SK-N-SH treated with all-trans-retinoic acid at 6 μM for 48 hours (cell line): ENCODE results near the gene PON3.

Experiments
- ATAC-seq: fragments of 200-7000 bp; cut with Tn5 transposase; 3 replicates; pipeline ENCODE4 v1.9.1; 2020; ENCODE audit warnings: mild to moderate bottlenecking, moderate library complexity
- ARNTL ChIP-seq: fragments of 450-650 bp; formaldehyde crosslinking; IDR thresholded peaks from 2 replicates; pipeline ENCODE4 v1.5.0; 2020; ENCODE audit warnings: low read depth, mild to moderate bottlenecking, moderate library complexity, borderline replicate concordance
- BACH2 ChIP-seq: fragments of 250-450 bp; sonication (Bioruptor Pico); IDR thresholded peaks from 2 replicates; pipeline ENCODE4 v1.9.0; 2021; ENCODE audit warnings: mild to moderate bottlenecking, borderline replicate concordance
- CREB5 ChIP-seq: fragments of 250-450 bp; sonication (Bioruptor Pico); IDR thresholded peaks from 2 replicates; pipeline ENCODE4 v1.5.1; 2020; ENCODE audit warnings: low read depth, mild to moderate bottlenecking, moderate library complexity
- CSDC2 ChIP-seq: fragments of 250-450 bp; sonication (Bioruptor Pico); IDR thresholded peaks from 2 replicates; pipeline ENCODE4 v1.5.0; 2020; ENCODE audit warnings: mild to moderate bottlenecking, moderate library complexity
- CSRNP3 ChIP-seq: fragments of 250-450 bp; sonication (Bioruptor Pico); IDR thresholded peaks from 2 replicates; pipeline ENCODE4 v1.5.1; 2021; ENCODE audit warnings: mild to moderate bottlenecking, moderate library complexity
- ESRRG ChIP-seq: fragments of 250-450 bp; sonication (Bioruptor Pico); IDR thresholded peaks from 2 replicates; pipeline ENCODE4 v1.6.1; 2021; ENCODE audit warnings: mild to moderate bottlenecking
- GLIS3 ChIP-seq: fragments of 250-450 bp; sonication (Bioruptor Pico); IDR thresholded peaks from 2 replicates; pipeline ENCODE4 v1.5.0; 2020; ENCODE audit warnings: mild to moderate bottlenecking, moderate library complexity
- OSR1 ChIP-seq: fragments of 250-450 bp; sonication (Bioruptor Pico); IDR thresholded peaks from 2 replicates; pipeline ENCODE4 v1.8.0; 2022; ENCODE audit warnings: moderate library complexity, mild to moderate bottlenecking, inconsistent platforms
- PATZ1 ChIP-seq: fragments of 250-450 bp; sonication (Bioruptor Pico); IDR thresholded peaks from 2 replicates; pipeline ENCODE4 v1.8.0; 2020; ENCODE audit warnings: mild to moderate bottlenecking, moderate library complexity, borderline replicate concordance
- PPARA ChIP-seq: fragments of 250-450 bp; sonication (Bioruptor Pico); IDR thresholded peaks from 2 replicates; pipeline ENCODE4 v1.5.0; 2020; ENCODE audit warnings: mild to moderate bottlenecking, borderline replicate concordance
- RARB ChIP-seq: fragments of 250-450 bp; sonication (Bioruptor Pico); IDR thresholded peaks from 2 replicates; pipeline ENCODE4 v1.8.0; 2021; ENCODE audit warnings: mild to moderate bottlenecking, moderate library complexity
- SNAI2 ChIP-seq: fragments of 250-450 bp; sonication (Bioruptor Pico); IDR thresholded peaks from 2 replicates; pipeline ENCODE4 v1.5.0; 2020; ENCODE audit warnings: mild to moderate bottlenecking, moderate library complexity
- TCF4 ChIP-seq: fragments of 250-450 bp; sonication (Bioruptor Pico); IDR thresholded peaks from 2 replicates; pipeline ENCODE4 v1.8.0; 2021; ENCODE audit warnings: mild to moderate bottlenecking, moderate library complexity, borderline replicate concordance
- TOX ChIP-seq: fragments of 250-450 bp; sonication (Bioruptor Pico); IDR thresholded peaks from 2 replicates; pipeline ENCODE4 v1.8.0; 2021; ENCODE audit warnings: mild to moderate bottlenecking, moderate library complexity, borderline replicate concordance
- ZC3H10 ChIP-seq: fragments of 250-450 bp; sonication (Bioruptor Pico); IDR thresholded peaks from 2 replicates; pipeline ENCODE4 v1.5.1; 2021; ENCODE audit warnings: mild to moderate bottlenecking, moderate library complexity
- ZFP3 ChIP-seq: fragments of 250-450 bp; sonication (Bioruptor Pico); IDR thresholded peaks from 2 replicates; pipeline ENCODE4 v1.5.0; 2020; ENCODE audit warnings: mild to moderate bottlenecking, moderate library complexity
- ZNF565 ChIP-seq: fragments of 450-650 bp; formaldehyde crosslinking; conservative IDR thresholded peaks from 2 replicates; pipeline ENCODE4 v1.5.0; 2020; ENCODE audit warnings: low read depth, mild to moderate bottlenecking, moderate library complexity
- ZNF8 ChIP-seq: fragments of 450-650 bp; formaldehyde crosslinking; IDR thresholded peaks from 2 replicates; pipeline ENCODE4 v1.5.0; 2020; ENCODE audit warnings: mild to moderate bottlenecking, moderate library complexity
- TF ChIP-seq, protein P1 (sequence below): fragments of 250-450 bp; sonication (Bioruptor Pico); IDR thresholded peaks from 2 replicates; pipeline ENCODE4 v1.5.0; 2020; ENCODE audit warnings: mild to moderate bottlenecking, moderate library complexity
- TF ChIP-seq, protein P2 (sequence below): fragments of 250-450 bp; sonication (Bioruptor Pico); IDR thresholded peaks from 2 replicates; pipeline ENCODE4 v1.8.0; 2021; ENCODE audit warnings: low read depth, mild to moderate bottlenecking, moderate library complexity, borderline replicate concordance

Gene PON3

DNA sequence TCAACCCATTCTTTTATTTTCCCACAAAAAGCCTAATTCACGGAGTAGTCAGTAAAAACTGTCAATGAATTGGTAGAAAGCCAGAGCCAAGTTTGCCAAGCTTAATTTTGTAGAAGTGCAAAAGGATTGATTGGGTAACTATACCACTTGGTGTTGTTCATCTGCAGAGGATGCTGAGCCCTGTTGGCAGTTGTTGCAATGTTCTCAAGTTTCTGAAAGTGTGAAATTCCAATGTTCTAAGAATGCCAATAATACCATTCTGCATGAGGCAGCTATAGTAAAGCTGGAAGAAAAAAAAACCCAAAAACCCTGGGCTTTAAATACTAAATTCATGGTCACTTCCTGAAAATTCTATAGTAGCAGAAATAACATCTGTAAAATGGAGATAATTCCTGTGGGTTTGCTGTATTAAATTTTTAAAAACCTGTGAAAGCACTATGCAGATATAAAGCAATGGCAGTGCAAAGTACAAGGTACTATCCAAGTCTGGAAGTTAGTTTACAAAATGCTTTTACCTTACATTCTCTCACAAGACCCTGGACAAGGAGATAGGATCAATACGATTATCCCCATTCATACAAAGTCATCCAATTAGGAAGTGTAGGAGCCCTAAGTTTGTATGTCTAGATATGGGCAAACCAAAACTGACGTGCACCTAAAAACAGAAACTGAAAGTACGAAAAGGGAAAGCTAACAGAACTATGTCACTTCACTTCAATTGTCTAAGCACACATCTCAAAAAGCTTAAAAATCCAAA is 65.8 kb downstream of the PON3 start (continued):
- TF ChIP-seq PPARA (CRISPR knock-in tag) (no peak), TCF4 (CRISPR knock-in tag) (no peak), ZNF565 (CRISPR knock-in tag) (no peak)
- TF ChIP-seq, all 23 proteins: peak for 0

DNA sequence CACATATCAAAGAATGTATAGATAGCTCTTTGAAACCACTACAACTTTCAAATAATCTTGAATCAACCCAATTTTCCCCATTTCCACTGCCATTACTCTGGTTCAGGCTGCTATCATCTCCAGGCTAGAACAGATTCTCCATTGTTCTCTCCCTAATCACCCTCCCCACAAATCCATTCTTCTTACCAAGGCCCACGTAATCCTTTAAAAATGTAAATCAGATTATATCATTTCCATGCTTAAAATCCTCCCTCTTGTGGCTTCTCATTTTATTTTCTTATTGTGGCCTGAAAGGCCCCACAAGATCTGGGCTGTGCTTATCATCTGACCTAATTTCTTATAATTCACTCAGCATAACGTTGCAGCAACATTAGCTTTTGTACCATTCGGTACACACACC is 68.8 kb downstream of the PON3 start:
- no peak; the same call in 2 of the 3 replicates for ATAC-seq
- no peak for TF ChIP-seq ZC3H10 (CRISPR knock-in tag)
- no peak for TF ChIP-seq TCF4 (CRISPR knock-in tag)
- TF ChIP-seq CSDC2 (CRISPR knock-in tag), result no peak
- TF ChIP-seq ARNTL (CRISPR knock-in tag), result no peak
- TF ChIP-seq, all 23 proteins: peak for 0

- no peak for ATAC-seq
- TF ChIP-seq TCF4 (CRISPR knock-in tag) (no peak), TOX (CRISPR knock-in tag) (no peak)
These were observed 71.7 kb downstream of the PON3 start, which contains the start of gene PON1 for GRCh38 chr7:95324431-95324830. Gene PON1 (minus strand): TSS chr7:95324532. CDS start chr7:95324475, 57 bp downstream.

- no peak for TF ChIP-seq TOX (CRISPR knock-in tag)
- no peak for TF ChIP-seq ZNF8
- no peak for TF ChIP-seq ZFP3 (CRISPR knock-in tag)
- no peak for TF ChIP-seq OSR1
- TF ChIP-seq ARNTL (CRISPR knock-in tag), result no peak
- TF ChIP-seq CSRNP3 (CRISPR knock-in tag), result no peak
- no peak for TF ChIP-seq ESRRG (CRISPR knock-in tag)
- TF ChIP-seq, protein P1, sequence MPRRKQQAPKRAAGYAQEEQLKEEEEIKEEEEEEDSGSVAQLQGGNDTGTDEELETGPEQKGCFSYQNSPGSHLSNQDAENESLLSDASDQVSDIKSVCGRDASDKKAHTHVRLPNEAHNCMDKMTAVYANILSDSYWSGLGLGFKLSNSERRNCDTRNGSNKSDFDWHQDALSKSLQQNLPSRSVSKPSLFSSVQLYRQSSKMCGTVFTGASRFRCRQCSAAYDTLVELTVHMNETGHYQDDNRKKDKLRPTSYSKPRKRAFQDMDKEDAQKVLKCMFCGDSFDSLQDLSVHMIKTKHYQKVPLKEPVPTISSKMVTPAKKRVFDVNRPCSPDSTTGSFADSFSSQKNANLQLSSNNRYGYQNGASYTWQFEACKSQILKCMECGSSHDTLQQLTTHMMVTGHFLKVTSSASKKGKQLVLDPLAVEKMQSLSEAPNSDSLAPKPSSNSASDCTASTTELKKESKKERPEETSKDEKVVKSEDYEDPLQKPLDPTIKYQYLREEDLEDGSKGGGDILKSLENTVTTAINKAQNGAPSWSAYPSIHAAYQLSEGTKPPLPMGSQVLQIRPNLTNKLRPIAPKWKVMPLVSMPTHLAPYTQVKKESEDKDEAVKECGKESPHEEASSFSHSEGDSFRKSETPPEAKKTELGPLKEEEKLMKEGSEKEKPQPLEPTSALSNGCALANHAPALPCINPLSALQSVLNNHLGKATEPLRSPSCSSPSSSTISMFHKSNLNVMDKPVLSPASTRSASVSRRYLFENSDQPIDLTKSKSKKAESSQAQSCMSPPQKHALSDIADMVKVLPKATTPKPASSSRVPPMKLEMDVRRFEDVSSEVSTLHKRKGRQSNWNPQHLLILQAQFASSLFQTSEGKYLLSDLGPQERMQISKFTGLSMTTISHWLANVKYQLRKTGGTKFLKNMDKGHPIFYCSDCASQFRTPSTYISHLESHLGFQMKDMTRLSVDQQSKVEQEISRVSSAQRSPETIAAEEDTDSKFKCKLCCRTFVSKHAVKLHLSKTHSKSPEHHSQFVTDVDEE, result no peak
- TF ChIP-seq TCF4 (CRISPR knock-in tag), result no peak
- no peak for TF ChIP-seq RARB (CRISPR knock-in tag)
- no peak for TF ChIP-seq BACH2 (CRISPR knock-in tag)
- no peak for TF ChIP-seq PATZ1 (CRISPR knock-in tag)
- TF ChIP-seq ZC3H10 (CRISPR knock-in tag), result no peak
- no peak for TF ChIP-seq GLIS3 (CRISPR knock-in tag)
- no peak for TF ChIP-seq PPARA (CRISPR knock-in tag)
- TF ChIP-seq, protein P2, sequence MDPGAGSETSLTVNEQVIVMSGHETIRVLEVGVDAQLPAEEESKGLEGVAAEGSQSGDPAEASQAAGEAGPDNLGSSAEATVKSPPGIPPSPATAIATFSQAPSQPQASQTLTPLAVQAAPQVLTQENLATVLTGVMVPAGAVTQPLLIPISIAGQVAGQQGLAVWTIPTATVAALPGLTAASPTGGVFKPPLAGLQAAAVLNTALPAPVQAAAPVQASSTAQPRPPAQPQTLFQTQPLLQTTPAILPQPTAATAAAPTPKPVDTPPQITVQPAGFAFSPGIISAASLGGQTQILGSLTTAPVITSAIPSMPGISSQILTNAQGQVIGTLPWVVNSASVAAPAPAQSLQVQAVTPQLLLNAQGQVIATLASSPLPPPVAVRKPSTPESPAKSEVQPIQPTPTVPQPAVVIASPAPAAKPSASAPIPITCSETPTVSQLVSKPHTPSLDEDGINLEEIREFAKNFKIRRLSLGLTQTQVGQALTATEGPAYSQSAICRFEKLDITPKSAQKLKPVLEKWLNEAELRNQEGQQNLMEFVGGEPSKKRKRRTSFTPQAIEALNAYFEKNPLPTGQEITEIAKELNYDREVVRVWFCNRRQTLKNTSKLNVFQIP, result no peak
- no peak for TF ChIP-seq CREB5 (CRISPR knock-in tag)
- TF ChIP-seq ZNF565 (CRISPR knock-in tag), result no peak
- TF ChIP-seq SNAI2, result no peak
- ATAC-seq, result no peak
These were observed 72.6 kb downstream of the PON3 start for GRCh38 chr7:95323410-95324129.
